Hepatocyte (in vitro differentiated cells): Measurements from ENCODE around the gene RASA3.

Experiments used
- CTCF ChIP-seq: fragments of 200-600 bp; sonication (generic); IDR thresholded peaks from 2 replicates; pipeline ENCODE4 v1.5.1; 2016; ENCODE audit warnings: antibody characterized with exemption, mild to moderate bottlenecking; ENCODE audit not compliant: poor library complexity
- EZH2phosphoT487 ChIP-seq: fragments of 200-600 bp; sonication (generic); IDR thresholded peaks from one replicate; pipeline ENCODE4 v1.6.1; 2018; ENCODE audit warnings: antibody characterized with exemption, mild to moderate bottlenecking, low read depth, moderate library complexity; ENCODE audit not compliant: unreplicated experiment, severe bottlenecking

- TF ChIP-seq CTCF, result no peak
- no peak for TF ChIP-seq EZH2phosphoT487
These were observed 201.5 kb downstream of the RASA3 start for GRCh38 chr13:113930671-113931637.
